OCI-LY3 (cell line): ENCODE results near the gene GPC3.

Source experiments
- H2AFZ ChIP-seq: fragments of 200-600, 300-600 bp; shearing (Covaris generic); 2 replicates; pipeline ENCODE4 v1.6.0; 2014; ENCODE audit warnings: antibody characterized with exemption, low read depth, low read length
- H3K27ac ChIP-seq: fragments of 200-600, 300-600 bp; sonication (generic); 2 replicates; pipeline ENCODE4 v1.5.1; 2014; ENCODE audit warnings: mild to moderate bottlenecking, low read length, moderate library complexity, mixed read lengths
- H3K27me3 ChIP-seq: fragments of 200-600, 300-600 bp; sonication (generic); 2 replicates; pipeline ENCODE4 v1.6.1; 2014; ENCODE audit warnings: low read depth, low read length, mixed read lengths
- H3K36me3 ChIP-seq: fragments of 200-600, 300-600 bp; sonication (generic); replicated peaks from 2 replicates; pipeline ENCODE3; 2014; ENCODE audit warnings: low read depth, low read length, mixed read lengths
- H3K4me1 ChIP-seq: fragments of 300-600, 200-600 bp; sonication (generic); 2 replicates; pipeline ENCODE4 v1.6.1; 2014; ENCODE audit warnings: low read length, mixed read lengths
- H3K4me2 ChIP-seq: fragments of 200-600, 300-600 bp; sonication (generic); 2 replicates; pipeline ENCODE4 v1.6.1; 2014; ENCODE audit warnings: low read length, mixed read lengths
- H3K4me3 ChIP-seq: fragments of 300-600, 200-600 bp; sonication (generic); 2 replicates; pipeline ENCODE4 v1.5.1; 2014; ENCODE audit warnings: antibody characterized with exemption, mild to moderate bottlenecking, low read length, moderate library complexity
- H3K79me2 ChIP-seq: fragments of 300-600, 200-600 bp; shearing (Covaris generic); 2 replicates; pipeline ENCODE4 v1.6.1; 2014; ENCODE audit warnings: mild to moderate bottlenecking, low read length, mixed read lengths
- H3K9ac ChIP-seq: fragments of 300-600, 200-600 bp; shearing (Covaris generic); 2 replicates; pipeline ENCODE4 v1.6.0; 2014; ENCODE audit warnings: mild to moderate bottlenecking, low read length, moderate library complexity
- H3K9me3 ChIP-seq: fragments of 200-600, 300-600 bp; shearing (Covaris generic); 2 replicates; pipeline ENCODE4 v1.6.1; 2014; ENCODE audit warnings: low read length, mixed read lengths; ENCODE audit not compliant: insufficient read depth
- H4K20me1 ChIP-seq: fragments of 200-600, 300-600 bp; sonication (generic); 2 replicates; pipeline ENCODE4 v1.6.1; 2016; ENCODE audit warnings: low read length, mixed read lengths; ENCODE audit not compliant: insufficient read depth
- EZH2phosphoT487 ChIP-seq: fragments of 200-600 bp; shearing (Covaris generic); IDR thresholded peaks from 2 replicates; pipeline ENCODE4 v1.6.1; 2018; ENCODE audit warnings: antibody characterized with exemption, mixed run types, low read depth
- TF ChIP-seq, protein P1 (sequence below): fragments of 200-600, 300-600 bp; sonication (generic); IDR thresholded peaks from 2 replicates; pipeline ENCODE4 v1.5.1; 2014; ENCODE audit warnings: antibody characterized with exemption, low read length, low read depth

Gene GPC3

DNA sequence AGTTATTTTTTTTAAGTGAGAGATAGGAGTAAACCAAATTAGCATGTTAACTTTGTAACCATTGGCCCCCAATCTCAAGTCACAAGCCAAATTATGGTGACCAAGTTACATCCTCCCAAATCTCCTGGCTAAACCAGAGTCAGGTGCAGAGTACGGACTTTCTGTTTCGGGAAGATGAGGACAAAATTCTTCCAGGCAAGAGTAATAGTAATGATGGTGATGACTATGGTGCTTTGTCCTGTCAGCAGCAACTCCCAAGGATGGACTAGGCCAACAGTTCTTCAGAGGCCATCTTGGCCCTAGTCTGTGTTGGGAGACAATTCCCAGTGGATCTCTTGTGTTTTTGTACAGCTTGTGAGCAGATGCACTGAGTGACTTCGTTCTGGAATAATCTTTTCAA lies 148.8 kb downstream of the GPC3 start:
- Histone ChIP-seq H3K27ac (no peak overlapping the region), H3K9ac (no peak overlapping the region), H3K27me3 (no peaks in the 10 kb centered on the region), H4K20me1 (no peaks in the 10 kb centered on the region), H2AFZ (no peak overlapping the region), H3K4me3 (no peak overlapping the region), H3K36me3 (no peaks in the 10 kb centered on the region), H3K79me2 (no peaks in the 10 kb centered on the region), H3K4me2 (no peak overlapping the region), H3K9me3 (no peaks in the 10 kb centered on the region), H3K4me1 (peaks cover 20% of the 10 kb centered on the region)
- TF ChIP-seq, protein P1, sequence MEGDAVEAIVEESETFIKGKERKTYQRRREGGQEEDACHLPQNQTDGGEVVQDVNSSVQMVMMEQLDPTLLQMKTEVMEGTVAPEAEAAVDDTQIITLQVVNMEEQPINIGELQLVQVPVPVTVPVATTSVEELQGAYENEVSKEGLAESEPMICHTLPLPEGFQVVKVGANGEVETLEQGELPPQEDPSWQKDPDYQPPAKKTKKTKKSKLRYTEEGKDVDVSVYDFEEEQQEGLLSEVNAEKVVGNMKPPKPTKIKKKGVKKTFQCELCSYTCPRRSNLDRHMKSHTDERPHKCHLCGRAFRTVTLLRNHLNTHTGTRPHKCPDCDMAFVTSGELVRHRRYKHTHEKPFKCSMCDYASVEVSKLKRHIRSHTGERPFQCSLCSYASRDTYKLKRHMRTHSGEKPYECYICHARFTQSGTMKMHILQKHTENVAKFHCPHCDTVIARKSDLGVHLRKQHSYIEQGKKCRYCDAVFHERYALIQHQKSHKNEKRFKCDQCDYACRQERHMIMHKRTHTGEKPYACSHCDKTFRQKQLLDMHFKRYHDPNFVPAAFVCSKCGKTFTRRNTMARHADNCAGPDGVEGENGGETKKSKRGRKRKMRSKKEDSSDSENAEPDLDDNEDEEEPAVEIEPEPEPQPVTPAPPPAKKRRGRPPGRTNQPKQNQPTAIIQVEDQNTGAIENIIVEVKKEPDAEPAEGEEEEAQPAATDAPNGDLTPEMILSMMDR, result no peak
- TF ChIP-seq EZH2phosphoT487, result no peak

GRCh38 chrX:133834771-133835170 lies 150.6 kb downstream of the GPC3 start:
- Histone ChIP-seq H4K20me1 (no peaks in the 10 kb centered on the region), H3K4me2 (no peak overlapping the region), H3K9me3 (no peaks in the 10 kb centered on the region), H3K4me1 (peaks cover 11% of the 10 kb centered on the region), H3K27ac (no peak overlapping the region), H3K27me3 (no peaks in the 10 kb centered on the region), H2AFZ (no peak overlapping the region), H3K36me3 (no peaks in the 10 kb centered on the region), H3K79me2 (no peaks in the 10 kb centered on the region), H3K9ac (no peak overlapping the region), H3K4me3 (no peak overlapping the region)
- TF ChIP-seq, protein P1, result no peak
- TF ChIP-seq EZH2phosphoT487, result no peak

DNA sequence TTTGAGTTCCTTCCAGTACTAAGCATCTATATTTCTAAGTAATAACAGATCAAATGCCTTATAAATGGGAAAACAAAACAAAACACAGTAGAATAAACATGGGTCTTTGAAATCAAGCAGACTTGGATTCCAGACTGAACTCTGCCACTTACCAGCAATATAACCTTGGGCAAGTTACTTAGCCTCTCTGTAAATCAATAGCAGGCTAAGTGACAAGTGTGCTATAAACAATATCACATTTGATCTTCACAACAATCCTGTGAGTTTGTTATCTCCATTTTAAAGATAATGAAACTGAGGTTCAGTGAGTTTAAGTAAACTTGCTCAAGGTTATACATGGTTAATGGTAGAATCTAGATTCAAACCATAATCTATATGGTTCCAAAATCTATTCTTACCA lies 165.8 kb downstream of the GPC3 start:
- Histone ChIP-seq H3K27me3 (no peaks in the 10 kb centered on the region), H3K9ac (no peak overlapping the region), H3K4me1 (no peaks in the 10 kb centered on the region), H3K9me3 (no peaks in the 10 kb centered on the region), H3K4me2 (no peak overlapping the region), H4K20me1 (no peaks in the 10 kb centered on the region), H3K36me3 (no peaks in the 10 kb centered on the region), H3K27ac (no peak overlapping the region), H2AFZ (no peak overlapping the region), H3K79me2 (no peaks in the 10 kb centered on the region), H3K4me3 (no peak overlapping the region)
- TF ChIP-seq, protein P1, result no peak
- TF ChIP-seq EZH2phosphoT487, result no peak

DNA sequence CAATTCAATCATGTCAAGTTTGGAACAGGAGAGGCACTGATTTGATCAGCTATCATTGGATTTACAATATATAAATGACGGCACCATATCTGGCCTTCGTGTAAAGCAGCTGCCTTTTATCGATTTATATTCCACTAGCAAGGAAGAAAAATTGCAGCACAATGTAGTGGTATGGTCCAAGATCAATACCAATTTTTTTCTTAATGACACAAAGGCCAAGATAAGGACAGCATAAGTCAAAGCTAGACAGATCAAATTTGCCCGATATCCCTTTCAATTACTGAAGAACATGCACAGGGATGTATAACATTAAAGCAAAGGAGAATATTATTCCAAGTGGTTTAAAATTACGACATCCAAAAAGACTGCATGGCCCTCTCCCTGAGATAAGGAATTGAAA lies 167.4 kb downstream of the GPC3 start:
- H4K20me1 ChIP-seq, result no peaks in the 10 kb centered on the region
- no peaks in the 10 kb centered on the region for H3K36me3 ChIP-seq
- no peaks in the 10 kb centered on the region for H3K27me3 ChIP-seq
- no peak overlapping the region for H3K4me3 ChIP-seq
- no peak overlapping the region for H2AFZ ChIP-seq
- H3K79me2 ChIP-seq, result no peaks in the 10 kb centered on the region
- no peak overlapping the region for H3K9ac ChIP-seq
- no peak for TF ChIP-seq EZH2phosphoT487
- TF ChIP-seq, protein P1, result no peak
- no peak overlapping the region for H3K27ac ChIP-seq
- no peak overlapping the region for H3K4me2 ChIP-seq
- H3K4me1 ChIP-seq, result no peaks in the 10 kb centered on the region
- H3K9me3 ChIP-seq, result no peaks in the 10 kb centered on the region
